ENCODE results near the gene RAB44. TPM values are rescaled to one million over a fixed set of nuclear protein-coding genes. Genes with fewer than 3 reads are reported as not detected.

Gene RAB44
- total RNA-seq, 1 experiment from 2014 or later = 0.05 TPM

- Histone ChIP-seq H3K27me3 (ENCODE audit: insufficient read depth, low read length) (no peaks in the 10 kb centered on the region), H2AFZ (ENCODE audit: low read depth, low read length, poor library complexity, severe bottlenecking) (no peak overlapping the region), H3K79me2 (ENCODE audit: insufficient read depth, low read length) (no peaks in the 10 kb centered on the region), H4K20me1 (ENCODE audit: insufficient read depth) (no peaks in the 10 kb centered on the region), H3K9me2 (ENCODE audit: insufficient read depth) (no peaks in the 10 kb centered on the region), H3K9ac (ENCODE audit: low read length) (no peak overlapping the region), H3K36me3 (ENCODE audit: control insufficient read depth in 1 of 2, insufficient read depth in 2 of 2, low read length in 2 of 2) (no peaks in the 10 kb centered on the region), H3K4me1 (ENCODE audit: control insufficient read depth in 1 of 2, insufficient read depth in 2 of 2, low read length in 2 of 2) (peaks cover 0 to 4% of the 10 kb centered on the region in 2 experiments; a peak in 1 of 4 replicates), H3K4me2 (ENCODE audit: low read length) (no peak overlapping the region), H3K4me3 (replicated peaks in 1 of 2; ENCODE audit: low read depth in 1 of 2, low read length in 2 of 2) (no peak overlapping the region), H3K27ac (ENCODE audit: low read depth, low read length) (no peak overlapping the region), H3K9me3 (ENCODE audit: control insufficient read depth in 1 of 2, insufficient read depth in 1 of 2, low read depth in 1 of 2, low read length in 2 of 2) (peaks cover 6 to 10% of the 10 kb centered on the region in 2 experiments; a peak in 2 of 4 replicates)
- ChIA-PET POLR2A (no interaction called here), RAD21 (ENCODE audit: low non-redundant PET in 1 of 2, low total read pairs in 2 of 2, uncharacterized antibody in 2 of 2, unreplicated experiment in 2 of 2) (no interaction called here), CTCF (no interaction called here)
- BruUV-seq (replicated peaks) = no TSS peak
- TF ChIP-seq POLR2AphosphoS5 (IDR thresholded peaks at IDR 0.05; ENCODE audit: low read depth, low read length) (no peak), JUND (IDR thresholded peaks at IDR 0.05) (no peak), SRF (IDR thresholded peaks at IDR 0.05; ENCODE audit: low read depth) (no peak), ZFX (IDR thresholded peaks at IDR 0.05) (no peak), MAX (IDR thresholded peaks at IDR 0.05) (no peak), EZH2 (IDR thresholded peaks at IDR 0.05) (no peak), EZH2phosphoT487 (IDR thresholded peaks at IDR 0.05; ENCODE audit: borderline replicate concordance) (no peak), ZNF274 (IDR thresholded peaks at IDR 0.05; ENCODE audit: low read depth, low read length) (no peak), ATF3 (IDR thresholded peaks at IDR 0.05) (no peak), TCF7L2 (IDR thresholded peaks at IDR 0.05; ENCODE audit: borderline replicate concordance, extremely low read depth, insufficient read depth, insufficient read length) (no peak), ELF1 (IDR thresholded peaks at IDR 0.05; ENCODE audit: borderline replicate concordance, low read depth) (no peak), REST (IDR thresholded peaks at IDR 0.05; ENCODE audit: low read depth) (no peak), RAD21 (IDR thresholded peaks at IDR 0.05; ENCODE audit: low read depth) (no peak), YY1 (IDR thresholded peaks at IDR 0.05; ENCODE audit: extremely low read depth, insufficient replicate concordance, low read depth, low read length) (no peak), CBX3 (IDR thresholded peaks at IDR 0.05; ENCODE audit: low read depth) (no peak), SIN3A (IDR thresholded peaks at IDR 0.05; ENCODE audit: low read depth) (no peak), ZBTB33 (IDR thresholded peaks at IDR 0.05; ENCODE audit: extremely low read depth, insufficient replicate concordance, low read length) (no peak), CEBPB (IDR thresholded peaks at IDR 0.05; ENCODE audit: low read depth) (no peak), FOSL1 (IDR thresholded peaks at IDR 0.05; ENCODE audit: low read depth) (no peak), EGR1 (IDR thresholded peaks at IDR 0.05; ENCODE audit: low read depth) (no peak)
- ATAC-seq = no peak
- intact Hi-C loops (cut with micrococcal nuclease) = no loop called here
- no peak for DNase-seq (ENCODE audit: low read depth, low spot score)
Measured at GRCh38 chr6:36745836-36746235, 48.2 kb downstream of the RAB44 start.

Data from HCT116 (cell line).